ENCODE measurements around the gene DNAH2. TPM values are rescaled to one million over a fixed set of nuclear protein-coding genes. Genes with fewer than 3 reads are reported as not detected.

The DNAH2 gene
- total RNA-seq, 4 donors from 2014 or later: under 0.01 to 0.10 (median 0.05) TPM; not detected in 1

- intact Hi-C loops (cut with DNase I; ENCODE audit: low total_unique reads): no loop called here
- peak in 1 of 2 donors; percentile 80 for DNase-seq (ENCODE audit: low spot score in 2 of 2)
- no peak overlapping the region for H3K4me3 ChIP-seq (ENCODE audit: low read depth, poor library complexity, severe bottlenecking)
- TF ChIP-seq POLR2A (IDR thresholded peaks at IDR 0.05) (no peak), CTCF (IDR thresholded peaks at IDR 0.05) (no peak)
- WGBS, 2 donors: 42 to 52% methylated on average over 7 of the region's 7 CpGs
These were observed 163.9 kb downstream of the DNAH2 start for GRCh38 chr17:7881276-7882054.

GRCh38 chr17:7882068-7882467 lies 164.5 kb downstream of the DNAH2 start:
- H3K4me3 ChIP-seq (ENCODE audit: low read depth, poor library complexity, severe bottlenecking): no peak overlapping the region
- DNase-seq (ENCODE audit: low spot score in 2 of 2): peak in 1 of 2 donors; percentile 78
- WGBS, 2 donors: 46 to 54% methylated on average over 7 of the region's 7 CpGs
- intact Hi-C loops (cut with DNase I; ENCODE audit: low total_unique reads): no loop called here
- TF ChIP-seq POLR2A (IDR thresholded peaks at IDR 0.05) (no peak), CTCF (IDR thresholded peaks at IDR 0.05) (no peak)

GRCh38 chr17:7882629-7883028 lies 165.1 kb downstream of the DNAH2 start:
- intact Hi-C loops (cut with DNase I; ENCODE audit: low total_unique reads): no loop called here
- DNase-seq (ENCODE audit: low spot score in 2 of 2): peak in 1 of 2 donors; percentile 50
- WGBS, 2 donors: 60 to 85% methylated on average over 3 of the region's 3 CpGs
- no peak for TF ChIP-seq CTCF (IDR thresholded peaks at IDR 0.05)
- TF ChIP-seq POLR2A (IDR thresholded peaks at IDR 0.05): no peak
- no peak overlapping the region for H3K4me3 ChIP-seq (ENCODE audit: low read depth, poor library complexity, severe bottlenecking)

Other genes with a start within 250 kb of the DNAH2 start
- gene ZBTB4, start 238.1 kb upstream of the DNAH2 start, total RNA-seq: 10 to 100 TPM; 40.4 to 52.3 (median 47.7) TPM
- not detected for gene SLC35G6, start 236.3 kb upstream of the DNAH2 start, total RNA-seq
- gene POLR2A, start 233.4 kb upstream of the DNAH2 start, total RNA-seq: 100 to 1,000 TPM in 3 of 4 donors, 10 to 100 TPM in 1; 93.9 to 120 (median 110) TPM
- 10 to 100 TPM in 3 of 4 donors, 1 to 10 TPM in 1; 9.9 to 31.7 (median 20.9) TPM for gene TNFSF12, start 168.7 kb upstream of the DNAH2 start, total RNA-seq
- gene TNFSF13, start 159.0 kb upstream of the DNAH2 start, total RNA-seq: 10 to 100 TPM in 3 of 4 donors, 1 to 10 TPM in 1; 7.6 to 30.6 (median 17.6) TPM
- gene SENP3, start 155.8 kb upstream of the DNAH2 start, total RNA-seq: 10 to 100 TPM; 39.5 to 53.0 (median 48.7) TPM
- 10 to 100 TPM; 14.2 to 26.9 (median 16.2) TPM for gene CD68, start 138.1 kb upstream of the DNAH2 start, total RNA-seq
- 10 to 100 TPM; 30.4 to 97.7 (median 74.4) TPM for gene MPDU1, start 133.9 kb upstream of the DNAH2 start, total RNA-seq
- gene SOX15, start 127.7 kb upstream of the DNAH2 start, total RNA-seq: 100 to 1,000 TPM in 1 of 4 donors, 10 to 100 TPM in 3; 61.9 to 106 (median 77.8) TPM
- gene FXR2, start 102.8 kb upstream of the DNAH2 start, total RNA-seq: 10 to 100 TPM; 32.1 to 35.7 (median 33.9) TPM
- 10 to 100 TPM; 32.7 to 50.5 (median 43.0) TPM for gene SAT2, start 89.9 kb upstream of the DNAH2 start, total RNA-seq
- gene SHBG, start 87.6 kb upstream of the DNAH2 start, total RNA-seq: not detected
- 1 to 10 TPM in 1 of 4 donors, under 1 TPM in 2, not detected in 1; 0.42 to 3.0 (median 0.46) TPM for gene ATP1B2, start 66.8 kb upstream of the DNAH2 start, total RNA-seq
- gene TP53, start 30.3 kb upstream of the DNAH2 start, total RNA-seq: 10 to 100 TPM; 42.8 to 57.3 (median 50.8) TPM
- 1 to 10 TPM; 1.1 to 5.4 (median 4.5) TPM for gene WRAP53, start 29.3 kb upstream of the DNAH2 start, total RNA-seq
- gene EFNB3, start 12.5 kb upstream of the DNAH2 start, total RNA-seq: 1 to 10 TPM; 5.4 to 8.5 (median 7.6) TPM
- 10 to 100 TPM; 12.5 to 30.9 (median 18.0) TPM for gene KDM6B, start 116.5 kb downstream of the DNAH2 start, total RNA-seq
- 1 to 10 TPM in 3 of 4 donors, under 1 TPM in 1; 0.91 to 5.9 (median 3.4) TPM for gene TMEM88, start 137.3 kb downstream of the DNAH2 start, total RNA-seq
- 100 to 1,000 TPM in 1 of 4 donors, 10 to 100 TPM in 3; 56.8 to 101 (median 91.3) TPM for gene NAA38, start 139.8 kb downstream of the DNAH2 start, total RNA-seq
- 10 to 100 TPM in 1 of 4 donors, 1 to 10 TPM in 3; 7.0 to 14.1 (median 9.1) TPM for gene CYB5D1, start 140.3 kb downstream of the DNAH2 start, total RNA-seq
- 10 to 100 TPM; 36.8 to 71.1 (median 54.8) TPM for gene CHD3, start 171.0 kb downstream of the DNAH2 start, total RNA-seq
- gene RNF227, start 198.5 kb downstream of the DNAH2 start, total RNA-seq: 100 to 1,000 TPM; 111 to 202 (median 172) TPM
- gene KCNAB3, start 212.1 kb downstream of the DNAH2 start, total RNA-seq: under 1 TPM; 0.10 to 0.49 (median 0.24) TPM
- 10 to 100 TPM; 39.8 to 62.5 (median 52.2) TPM for gene TRAPPC1, start 214.2 kb downstream of the DNAH2 start, total RNA-seq
- gene CNTROB, start 214.5 kb downstream of the DNAH2 start, total RNA-seq: 10 to 100 TPM; 23.4 to 43.1 (median 27.0) TPM